ENCODE data around the gene ZC2HC1C. TPM values are rescaled to one million over a fixed set of nuclear protein-coding genes. Genes with fewer than 3 reads are reported as not detected.

Gene ZC2HC1C
- total RNA-seq, 1 experiment from 2014 or later = 1.3 TPM

GRCh38 chr14:75088566-75089373 lies 19.3 kb downstream of the ZC2HC1C start:
- POLR2A ChIA-PET = interaction anchor here (0.8 to 3.6 kb wide), 5 partner anchors 19 to 228 kb away, joined by 3 to 11 read pairs (median 3); partner anchors contain the start of genes ACYP1, DLST and ZC2HC1C
- no peaks in the 10 kb centered on the region for H3K9me3 Mint-ChIP-seq (ENCODE audit: unreplicated experiment)
- intact Hi-C loops (cut with micrococcal nuclease) = loop anchor here (1.0 to 2.0 kb wide), 4 partner anchors 82 to 227 kb away; no protein-coding TSS in a partner anchor

GRCh38 chr14:75090353-75090752 lies 20.9 kb downstream of the ZC2HC1C start:
- no peak for DNase-seq (ENCODE audit: unreplicated experiment)
- no peaks in the 10 kb centered on the region for H3K4me1 Mint-ChIP-seq (ENCODE audit: insufficient read depth, unreplicated experiment)
- TF ChIP-seq CTCF (IDR thresholded peaks at IDR 0.05; ENCODE audit: unreplicated experiment) = no peak
- H3K36me3 Mint-ChIP-seq (ENCODE audit: insufficient read depth, unreplicated experiment) = peaks cover 98% of the 10 kb centered on the region
- ChIA-PET CTCF (interaction anchor here (0.7 to 5.5 kb wide), 4 partner anchors 14 to 229 kb away, joined by 3 to 69 read pairs (median 34); no protein-coding TSS in a partner anchor), POLR2A (interaction anchor here (0.6 to 1.1 kb wide), 2 partner anchors 11 to 74 kb away, joined by 3 read pairs; no protein-coding TSS in a partner anchor)
- no peaks in the 10 kb centered on the region for H3K27me3 Mint-ChIP-seq (ENCODE audit: insufficient read depth, unreplicated experiment)
- BruUV-seq (replicated peaks) = no TSS peak
- no peak overlapping the region for H3K27ac Mint-ChIP-seq (ENCODE audit: low read depth, unreplicated experiment)
- intact Hi-C loops (cut with micrococcal nuclease) = no loop called here
- no peak overlapping the region for H3K4me3 Mint-ChIP-seq (ENCODE audit: unreplicated experiment)
- H3K9me3 Mint-ChIP-seq (ENCODE audit: unreplicated experiment) = no peaks in the 10 kb centered on the region

More at GRCh38 chr14:75088566-75089373, 19.3 kb downstream of the ZC2HC1C start:
- H3K4me3 Mint-ChIP-seq (ENCODE audit: unreplicated experiment) = no peak overlapping the region
- BruUV-seq (replicated peaks) = no TSS peak
- H3K36me3 Mint-ChIP-seq (ENCODE audit: insufficient read depth, unreplicated experiment) = peaks cover 98% of the 10 kb centered on the region
- no peaks in the 10 kb centered on the region for H3K4me1 Mint-ChIP-seq (ENCODE audit: insufficient read depth, unreplicated experiment)
- peak; percentile 75 for TF ChIP-seq CTCF (IDR thresholded peaks at IDR 0.05; ENCODE audit: unreplicated experiment)
- peak; percentile 72 for DNase-seq (ENCODE audit: unreplicated experiment)
- no peak overlapping the region for H3K27ac Mint-ChIP-seq (ENCODE audit: low read depth, unreplicated experiment)
- CTCF ChIA-PET = interaction anchor here (0.5 to 5.5 kb wide), 72 partner anchors 8 to 1414 kb away, joined by 3 to 69 read pairs (median 4); partner anchors contain the start of genes ACYP1, PROX2, RPS6KL1 and ZC2HC1C
- no peaks in the 10 kb centered on the region for H3K27me3 Mint-ChIP-seq (ENCODE audit: insufficient read depth, unreplicated experiment)

GRCh38 chr14:75091251-75091650 lies 21.8 kb downstream of the ZC2HC1C start:
- intact Hi-C loops (cut with micrococcal nuclease) = no loop called here
- no peak overlapping the region for H3K4me3 Mint-ChIP-seq (ENCODE audit: unreplicated experiment)
- TF ChIP-seq CTCF (IDR thresholded peaks at IDR 0.05; ENCODE audit: unreplicated experiment) = no peak
- no peaks in the 10 kb centered on the region for H3K9me3 Mint-ChIP-seq (ENCODE audit: unreplicated experiment)
- no TSS peak for BruUV-seq (replicated peaks)
- POLR2A ChIA-PET = interaction anchor here (0.6 kb wide), 1 partner anchor 342 kb away, joined by 3 read pairs; no protein-coding TSS in a partner anchor
- no peak overlapping the region for H3K27ac Mint-ChIP-seq (ENCODE audit: low read depth, unreplicated experiment)
- peaks cover 98% of the 10 kb centered on the region for H3K36me3 Mint-ChIP-seq (ENCODE audit: insufficient read depth, unreplicated experiment)
- no peaks in the 10 kb centered on the region for H3K27me3 Mint-ChIP-seq (ENCODE audit: insufficient read depth, unreplicated experiment)
- CTCF ChIA-PET = interaction anchor here (0.6 to 5.5 kb wide), 5 partner anchors 13 to 230 kb away, joined by 3 to 69 read pairs (median 4); no protein-coding TSS in a partner anchor
- DNase-seq (ENCODE audit: unreplicated experiment) = no peak
- H3K4me1 Mint-ChIP-seq (ENCODE audit: insufficient read depth, unreplicated experiment) = no peaks in the 10 kb centered on the region

GRCh38 chr14:75092698-75093097 lies 23.3 kb downstream of the ZC2HC1C start:
- no peak for TF ChIP-seq CTCF (IDR thresholded peaks at IDR 0.05; ENCODE audit: unreplicated experiment)
- intact Hi-C loops (cut with micrococcal nuclease) = no loop called here
- no peaks in the 10 kb centered on the region for H3K9me3 Mint-ChIP-seq (ENCODE audit: unreplicated experiment)
- no peaks in the 10 kb centered on the region for H3K4me1 Mint-ChIP-seq (ENCODE audit: insufficient read depth, unreplicated experiment)
- no TSS peak for BruUV-seq (replicated peaks)
- DNase-seq (ENCODE audit: unreplicated experiment) = no peak
- POLR2A ChIA-PET = interaction anchor here (0.6 kb wide), 1 partner anchor 191 kb away, joined by 5 read pairs; no protein-coding TSS in a partner anchor
- H3K36me3 Mint-ChIP-seq (ENCODE audit: insufficient read depth, unreplicated experiment) = peaks cover 98% of the 10 kb centered on the region
- no peak overlapping the region for H3K4me3 Mint-ChIP-seq (ENCODE audit: unreplicated experiment)
- no peaks in the 10 kb centered on the region for H3K27me3 Mint-ChIP-seq (ENCODE audit: insufficient read depth, unreplicated experiment)
- CTCF ChIA-PET = interaction anchor here (0.6 to 0.9 kb wide), 3 partner anchors 23 to 185 kb away, joined by 4 read pairs; partner anchors contain the start of gene ZC2HC1C
- no peak overlapping the region for H3K27ac Mint-ChIP-seq (ENCODE audit: low read depth, unreplicated experiment)

Data from MCF 10A (cell line).